ENCODE results near the gene FAM149A. TPM values are rescaled to one million over a fixed set of nuclear protein-coding genes. Genes with fewer than 3 reads are reported as not detected.

Gene FAM149A
- total RNA-seq, 1 experiment from 2014 or later, result 8.9 TPM

- DNase-seq (ENCODE audit: low read depth, low spot score), result no peak
- Histone ChIP-seq H3K79me2 (ENCODE audit: insufficient read depth, low read length) (no peaks in the 10 kb centered on the region), H3K27ac (ENCODE audit: low read depth, low read length) (no peak overlapping the region), H3K9me2 (ENCODE audit: insufficient read depth) (no peaks in the 10 kb centered on the region), H3K9ac (ENCODE audit: low read length) (no peak overlapping the region), H3K36me3 (ENCODE audit: control insufficient read depth in 1 of 2, insufficient read depth in 2 of 2, low read length in 2 of 2) (no peaks in the 10 kb centered on the region), H3K4me3 (replicated peaks in 1 of 2; ENCODE audit: low read depth in 1 of 2, low read length in 2 of 2) (no peak overlapping the region), H3K27me3 (ENCODE audit: insufficient read depth, low read length) (no peaks in the 10 kb centered on the region), H4K20me1 (ENCODE audit: insufficient read depth) (no peaks in the 10 kb centered on the region), H2AFZ (ENCODE audit: low read depth, low read length, poor library complexity, severe bottlenecking) (no peak overlapping the region), H3K4me1 (ENCODE audit: control insufficient read depth in 1 of 2, insufficient read depth in 2 of 2, low read length in 2 of 2) (no peaks in the 10 kb centered on the region), H3K4me2 (ENCODE audit: low read length) (no peak overlapping the region), H3K9me3 (ENCODE audit: control insufficient read depth in 1 of 2, insufficient read depth in 1 of 2, low read depth in 1 of 2, low read length in 2 of 2) (no peaks in the 10 kb centered on the region)
- ATAC-seq, result no peak
- BruUV-seq (replicated peaks), result no TSS peak
- RAD21 ChIA-PET (ENCODE audit: low non-redundant PET in 1 of 2, low total read pairs in 2 of 2, uncharacterized antibody in 2 of 2, unreplicated experiment in 2 of 2), result no interaction called here
- intact Hi-C loops (cut with micrococcal nuclease), result no loop called here
- CTCF ChIA-PET, result no interaction called here
- POLR2A ChIA-PET, result no interaction called here
- TF ChIP-seq YY1 (IDR thresholded peaks at IDR 0.05; ENCODE audit: extremely low read depth, insufficient replicate concordance, low read depth, low read length) (no peak), ELF1 (IDR thresholded peaks at IDR 0.05; ENCODE audit: borderline replicate concordance, low read depth) (no peak), EGR1 (IDR thresholded peaks at IDR 0.05; ENCODE audit: low read depth) (no peak), ZBTB33 (IDR thresholded peaks at IDR 0.05; ENCODE audit: extremely low read depth, insufficient replicate concordance, low read length) (no peak), FOSL1 (IDR thresholded peaks at IDR 0.05; ENCODE audit: low read depth) (no peak), CBX3 (IDR thresholded peaks at IDR 0.05; ENCODE audit: low read depth) (no peak), CEBPB (IDR thresholded peaks at IDR 0.05; ENCODE audit: low read depth) (no peak), ZNF274 (IDR thresholded peaks at IDR 0.05; ENCODE audit: low read depth, low read length) (no peak), REST (IDR thresholded peaks at IDR 0.05; ENCODE audit: low read depth) (no peak), RAD21 (IDR thresholded peaks at IDR 0.05; ENCODE audit: low read depth) (no peak), TCF7L2 (IDR thresholded peaks at IDR 0.05; ENCODE audit: borderline replicate concordance, extremely low read depth, insufficient read depth, insufficient read length) (no peak), POLR2A (IDR thresholded peaks at IDR 0.05; ENCODE audit: borderline replicate concordance, extremely low read depth, insufficient read depth, insufficient read length) (no peak), CTCF (IDR thresholded peaks at IDR 0.05 in 2 of 3, conservative IDR thresholded peaks at IDR 0.05 in 1 of 3; ENCODE audit: borderline replicate concordance in 1 of 3, insufficient read depth in 1 of 3, low read depth in 2 of 3, low read length in 2 of 3) (no peak), EZH2 (IDR thresholded peaks at IDR 0.05) (no peak), SIN3A (IDR thresholded peaks at IDR 0.05; ENCODE audit: low read depth) (no peak), SP1 (IDR thresholded peaks at IDR 0.05; ENCODE audit: low read depth) (no peak), MAX (IDR thresholded peaks at IDR 0.05) (no peak), POLR2AphosphoS5 (IDR thresholded peaks at IDR 0.05; ENCODE audit: low read depth, low read length) (no peak), SRF (IDR thresholded peaks at IDR 0.05; ENCODE audit: low read depth) (no peak), EZH2phosphoT487 (IDR thresholded peaks at IDR 0.05; ENCODE audit: borderline replicate concordance) (no peak)
Observed at GRCh38 chr4:186216465-186217024, 112.0 kb downstream of the FAM149A start.

All from HCT116 (cell line).